MM.1S (cell line): Measurements from ENCODE around the gene SRPK3.

Experiments
- DNase-seq: peaks from one replicate; pipeline ENCODE4 v3.0.0-alpha.2; 2015
- H2AFZ ChIP-seq: fragments of 300-600 bp; sonication (generic); 2 replicates; pipeline ENCODE4 v1.6.0; 2016; ENCODE audit warnings: antibody characterized with exemption, low read length
- H3F3A ChIP-seq: fragments of 300-600 bp; sonication (generic); 2 replicates; pipeline ENCODE4 v1.6.1; 2016; ENCODE audit warnings: mild to moderate bottlenecking, antibody characterized with exemption, low read length, moderate library complexity, mixed read lengths; ENCODE audit not compliant: insufficient read depth
- H3K27ac ChIP-seq: fragments of 300-600 bp; sonication (generic); 2 replicates; pipeline ENCODE4 v1.5.1; 2016; ENCODE audit warnings: mild to moderate bottlenecking, low read length
- H3K27me3 ChIP-seq: fragments of 300-600 bp; sonication (generic); replicated peaks from 2 replicates; pipeline ENCODE4 v1.6.0; 2016; ENCODE audit warnings: low read length; ENCODE audit not compliant: insufficient read depth
- H3K36me3 ChIP-seq: fragments of 300-600 bp; sonication (generic); replicated peaks from 2 replicates; pipeline ENCODE4 v1.6.1; 2016; ENCODE audit warnings: mild to moderate bottlenecking, low read length, mixed read lengths; ENCODE audit not compliant: insufficient read depth
- H3K4me1 ChIP-seq: fragments of 300-600 bp; sonication (generic); 2 replicates; pipeline ENCODE4 v1.6.1; 2016; ENCODE audit warnings: low read length, mixed read lengths
- H3K4me2 ChIP-seq: fragments of 300-600 bp; sonication (generic); 2 replicates; pipeline ENCODE4 v1.6.0; 2016; ENCODE audit warnings: low read depth, low read length
- H3K4me3 ChIP-seq: fragments of 300-600 bp; sonication (generic); 2 replicates; pipeline ENCODE4 v1.5.1; 2016; ENCODE audit warnings: low read length, mixed read lengths
- H3K79me2 ChIP-seq: fragments of 300-600 bp; sonication (generic); 2 replicates; pipeline ENCODE4 v1.6.1; 2016; ENCODE audit warnings: mixed run types, low read length, mixed read lengths
- H3K9ac ChIP-seq: fragments of 300-600 bp; sonication (generic); 2 replicates; pipeline ENCODE4 v1.6.1; 2016; ENCODE audit warnings: low read length, mixed read lengths
- H3K9me2 ChIP-seq: fragments of 300-600 bp; sonication (generic); replicated peaks from 2 replicates; pipeline ENCODE4 v1.6.1; 2016; ENCODE audit warnings: mild to moderate bottlenecking, low read length, mixed read lengths; ENCODE audit not compliant: insufficient read depth
- H3K9me3 ChIP-seq: fragments of 300-600 bp; sonication (generic); replicated peaks from 2 replicates; pipeline ENCODE4 v1.6.1; 2016; ENCODE audit warnings: mild to moderate bottlenecking, low read length, mixed read lengths; ENCODE audit not compliant: insufficient read depth
- H4K20me1 ChIP-seq: fragments of 300-600 bp; sonication (generic); 2 replicates; pipeline ENCODE4 v1.6.1; 2016; ENCODE audit warnings: mild to moderate bottlenecking, low read length, moderate library complexity, mixed read lengths; ENCODE audit not compliant: insufficient read depth
- CTCF ChIP-seq: fragments of 300-600 bp; sonication (generic); IDR thresholded peaks from 2 replicates; pipeline ENCODE4 v1.5.1; 2016; ENCODE audit warnings: antibody characterized with exemption, low read length, mixed read lengths
- EZH2 ChIP-seq: fragments of 300-600 bp; sonication (generic); optimal IDR thresholded peaks from 2 replicates; pipeline ENCODE3; 2017; ENCODE audit warnings: low read depth, mild to moderate bottlenecking, antibody characterized with exemption, low read length, mixed read lengths
- EZH2phosphoT487 ChIP-seq: fragments of 300-600 bp; sonication (generic); IDR thresholded peaks from 2 replicates; pipeline ENCODE4 v1.6.1; 2018; ENCODE audit warnings: antibody characterized with exemption, low read length

SRPK3 gene

GRCh38 chrX:153800177-153800722 is 19.4 kb downstream of the SRPK3 start:
- Histone ChIP-seq H3K9me3 (no peaks in the 10 kb centered on the region), H3K4me3 (no peak overlapping the region), H3K27ac (no peak overlapping the region), H3K27me3 (no peaks in the 10 kb centered on the region), H3K9ac (no peak overlapping the region), H4K20me1 (no peaks in the 10 kb centered on the region), H3K4me2 (no peak overlapping the region), H2AFZ (no peak overlapping the region), H3F3A (no peaks in the 10 kb centered on the region), H3K79me2 (peaks cover 12% of the 10 kb centered on the region), H3K4me1 (no peaks in the 10 kb centered on the region), H3K36me3 (no peaks in the 10 kb centered on the region), H3K9me2 (no peaks in the 10 kb centered on the region)
- no peak for DNase-seq
- no peak for TF ChIP-seq CTCF
- TF ChIP-seq EZH2phosphoT487, result no peak
- no peak for TF ChIP-seq EZH2

- no peaks in the 10 kb centered on the region for H3K4me1 ChIP-seq
- DNase-seq, result no peak
- H3K9ac ChIP-seq, result no peak overlapping the region
- peaks cover 7% of the 10 kb centered on the region for H3K79me2 ChIP-seq
- no peak overlapping the region for H3K4me3 ChIP-seq
- no peak overlapping the region for H2AFZ ChIP-seq
- H3K27ac ChIP-seq, result no peak overlapping the region
- TF ChIP-seq CTCF (no peak), EZH2phosphoT487 (no peak), EZH2 (no peak)
- H3K9me2 ChIP-seq, result no peaks in the 10 kb centered on the region
- H3K4me2 ChIP-seq, result no peak overlapping the region
- H4K20me1 ChIP-seq, result no peaks in the 10 kb centered on the region
- no peaks in the 10 kb centered on the region for H3F3A ChIP-seq
- H3K27me3 ChIP-seq, result no peaks in the 10 kb centered on the region
- H3K9me3 ChIP-seq, result no peaks in the 10 kb centered on the region
- no peaks in the 10 kb centered on the region for H3K36me3 ChIP-seq
Measured at GRCh38 chrX:153800746-153801145, 19.9 kb downstream of the SRPK3 start.

- Histone ChIP-seq H3K9me2 (no peaks in the 10 kb centered on the region), H3F3A (no peaks in the 10 kb centered on the region), H3K4me2 (no peak overlapping the region), H3K4me1 (no peaks in the 10 kb centered on the region), H4K20me1 (no peaks in the 10 kb centered on the region), H3K36me3 (no peaks in the 10 kb centered on the region), H3K4me3 (no peak overlapping the region), H3K9ac (no peak overlapping the region), H2AFZ (no peak overlapping the region), H3K9me3 (no peaks in the 10 kb centered on the region), H3K27ac (no peak overlapping the region), H3K79me2 (no peaks in the 10 kb centered on the region), H3K27me3 (peaks cover 9% of the 10 kb centered on the region; the same call in 1 of the 2 replicates)
- DNase-seq, result no peak
- TF ChIP-seq EZH2phosphoT487, result no peak
Measured at GRCh38 chrX:153801669-153802068, 20.8 kb downstream of the SRPK3 start.

GRCh38 chrX:153802513-153803045 is 21.7 kb downstream of the SRPK3 start:
- Histone ChIP-seq H3K36me3 (no peaks in the 10 kb centered on the region), H4K20me1 (no peaks in the 10 kb centered on the region), H3K9me2 (no peaks in the 10 kb centered on the region), H3K27ac (no peak overlapping the region), H3K79me2 (no peaks in the 10 kb centered on the region), H3K9me3 (no peaks in the 10 kb centered on the region), H2AFZ (no peak overlapping the region), H3F3A (no peaks in the 10 kb centered on the region), H3K4me1 (no peaks in the 10 kb centered on the region), H3K4me3 (no peak overlapping the region), H3K4me2 (no peak overlapping the region), H3K9ac (no peak overlapping the region), H3K27me3 (peaks cover 16% of the 10 kb centered on the region)
- TF ChIP-seq EZH2, result no peak
- DNase-seq, result no peak
